HL-60 (cell line): ENCODE measurements around the gene IRX2.

Experiments
- DNase-seq, 2 experiments: peaks; one replicate each; pipeline ENCODE4 v3.0.0-alpha.2; 2010 to 2020; ENCODE audit warnings: low read depth in 1 of 2, low spot score in 1 of 2
- H3K27ac ChIP-seq: fragments of 250-450 bp; sonication (Bioruptor Pico); replicated peaks from 2 replicates; pipeline ENCODE4 v1.5.1; 2020; ENCODE audit warnings: mild to moderate bottlenecking, moderate library complexity
- H3K27me3 ChIP-seq: fragments of 250-450 bp; sonication (Bioruptor Pico); 2 replicates; pipeline ENCODE4 v1.5.1; 2021; ENCODE audit warnings: mild to moderate bottlenecking, moderate library complexity; ENCODE audit not compliant: insufficient read depth, poor library complexity, severe bottlenecking
- H3K4me3 ChIP-seq: replicated peaks from 2 replicates; pipeline ENCODE4 v1.5.1; 2011; ENCODE audit warnings: mild to moderate bottlenecking, control low read depth, low read length; ENCODE audit not compliant: insufficient read depth
- GABPA ChIP-seq: IDR thresholded peaks from 2 replicates; pipeline ENCODE4 v1.6.1; 2012; ENCODE audit warnings: low read depth
- POLR2AphosphoS5 ChIP-seq: IDR thresholded peaks from 2 replicates; pipeline ENCODE4 v1.6.1; 2012; ENCODE audit warnings: low read depth
- SPI1 ChIP-seq: IDR thresholded peaks from 2 replicates; pipeline ENCODE4 v1.6.1; 2012; ENCODE audit warnings: low read depth, mild to moderate bottlenecking, borderline replicate concordance
- TF ChIP-seq, protein P1 (sequence below): IDR thresholded peaks from one replicate; pipeline ENCODE4 v1.5.1; 2011; ENCODE audit warnings: low read length, control low read depth, inconsistent platforms; ENCODE audit not compliant: insufficient read depth
- TF ChIP-seq, protein P2 (sequence below): IDR thresholded peaks from 2 replicates; pipeline ENCODE4 v1.6.1; 2012; ENCODE audit warnings: low read depth; ENCODE audit not compliant: insufficient replicate concordance

IRX2 gene

DNA sequence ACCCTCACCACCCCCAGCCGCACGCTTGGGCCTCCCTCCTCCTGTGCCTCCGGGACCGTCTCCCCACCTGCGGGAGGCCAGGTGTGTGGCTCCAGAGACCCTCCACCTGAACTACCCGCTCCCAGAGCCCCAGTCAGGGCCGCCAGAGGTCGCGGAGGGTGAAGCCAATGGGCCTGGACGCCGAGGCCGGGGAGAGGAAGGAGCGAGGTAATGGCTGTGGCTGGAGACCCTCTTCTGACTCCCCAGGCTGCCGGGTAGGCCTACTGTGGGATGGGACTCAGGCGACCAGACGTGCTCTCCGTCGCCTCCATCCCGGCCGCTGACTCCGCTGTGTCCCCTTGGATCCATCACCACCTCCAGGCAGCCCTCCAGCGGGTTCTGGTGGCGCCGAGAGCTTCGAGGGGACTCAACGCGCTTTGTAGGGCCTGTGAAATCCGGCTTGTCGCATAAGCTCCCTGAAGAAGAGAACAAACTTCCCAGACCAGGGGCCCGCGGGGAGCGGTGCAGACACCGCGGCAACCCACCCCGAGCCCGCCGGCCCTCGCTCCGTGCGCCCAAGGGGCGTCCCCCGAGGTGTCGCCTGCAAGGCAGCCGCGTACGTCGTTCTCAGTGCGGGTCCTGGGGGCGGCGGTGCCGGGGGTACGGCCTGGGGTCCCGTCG lies 12.6 kb downstream of the IRX2 start:
- H3K4me3 ChIP-seq, result no peak overlapping the region
- no peak overlapping the region for H3K27ac ChIP-seq
- no peak for DNase-seq
- TF ChIP-seq GABPA (no peak), POLR2AphosphoS5 (no peak), SPI1 (no peak)
- TF ChIP-seq, protein P1, sequence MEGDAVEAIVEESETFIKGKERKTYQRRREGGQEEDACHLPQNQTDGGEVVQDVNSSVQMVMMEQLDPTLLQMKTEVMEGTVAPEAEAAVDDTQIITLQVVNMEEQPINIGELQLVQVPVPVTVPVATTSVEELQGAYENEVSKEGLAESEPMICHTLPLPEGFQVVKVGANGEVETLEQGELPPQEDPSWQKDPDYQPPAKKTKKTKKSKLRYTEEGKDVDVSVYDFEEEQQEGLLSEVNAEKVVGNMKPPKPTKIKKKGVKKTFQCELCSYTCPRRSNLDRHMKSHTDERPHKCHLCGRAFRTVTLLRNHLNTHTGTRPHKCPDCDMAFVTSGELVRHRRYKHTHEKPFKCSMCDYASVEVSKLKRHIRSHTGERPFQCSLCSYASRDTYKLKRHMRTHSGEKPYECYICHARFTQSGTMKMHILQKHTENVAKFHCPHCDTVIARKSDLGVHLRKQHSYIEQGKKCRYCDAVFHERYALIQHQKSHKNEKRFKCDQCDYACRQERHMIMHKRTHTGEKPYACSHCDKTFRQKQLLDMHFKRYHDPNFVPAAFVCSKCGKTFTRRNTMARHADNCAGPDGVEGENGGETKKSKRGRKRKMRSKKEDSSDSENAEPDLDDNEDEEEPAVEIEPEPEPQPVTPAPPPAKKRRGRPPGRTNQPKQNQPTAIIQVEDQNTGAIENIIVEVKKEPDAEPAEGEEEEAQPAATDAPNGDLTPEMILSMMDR, result no peak
- TF ChIP-seq, protein P2, sequence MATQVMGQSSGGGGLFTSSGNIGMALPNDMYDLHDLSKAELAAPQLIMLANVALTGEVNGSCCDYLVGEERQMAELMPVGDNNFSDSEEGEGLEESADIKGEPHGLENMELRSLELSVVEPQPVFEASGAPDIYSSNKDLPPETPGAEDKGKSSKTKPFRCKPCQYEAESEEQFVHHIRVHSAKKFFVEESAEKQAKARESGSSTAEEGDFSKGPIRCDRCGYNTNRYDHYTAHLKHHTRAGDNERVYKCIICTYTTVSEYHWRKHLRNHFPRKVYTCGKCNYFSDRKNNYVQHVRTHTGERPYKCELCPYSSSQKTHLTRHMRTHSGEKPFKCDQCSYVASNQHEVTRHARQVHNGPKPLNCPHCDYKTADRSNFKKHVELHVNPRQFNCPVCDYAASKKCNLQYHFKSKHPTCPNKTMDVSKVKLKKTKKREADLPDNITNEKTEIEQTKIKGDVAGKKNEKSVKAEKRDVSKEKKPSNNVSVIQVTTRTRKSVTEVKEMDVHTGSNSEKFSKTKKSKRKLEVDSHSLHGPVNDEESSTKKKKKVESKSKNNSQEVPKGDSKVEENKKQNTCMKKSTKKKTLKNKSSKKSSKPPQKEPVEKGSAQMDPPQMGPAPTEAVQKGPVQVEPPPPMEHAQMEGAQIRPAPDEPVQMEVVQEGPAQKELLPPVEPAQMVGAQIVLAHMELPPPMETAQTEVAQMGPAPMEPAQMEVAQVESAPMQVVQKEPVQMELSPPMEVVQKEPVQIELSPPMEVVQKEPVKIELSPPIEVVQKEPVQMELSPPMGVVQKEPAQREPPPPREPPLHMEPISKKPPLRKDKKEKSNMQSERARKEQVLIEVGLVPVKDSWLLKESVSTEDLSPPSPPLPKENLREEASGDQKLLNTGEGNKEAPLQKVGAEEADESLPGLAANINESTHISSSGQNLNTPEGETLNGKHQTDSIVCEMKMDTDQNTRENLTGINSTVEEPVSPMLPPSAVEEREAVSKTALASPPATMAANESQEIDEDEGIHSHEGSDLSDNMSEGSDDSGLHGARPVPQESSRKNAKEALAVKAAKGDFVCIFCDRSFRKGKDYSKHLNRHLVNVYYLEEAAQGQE, result no peak
- H3K27me3 ChIP-seq, result peaks cover 52% of the 10 kb centered on the region

DNA sequence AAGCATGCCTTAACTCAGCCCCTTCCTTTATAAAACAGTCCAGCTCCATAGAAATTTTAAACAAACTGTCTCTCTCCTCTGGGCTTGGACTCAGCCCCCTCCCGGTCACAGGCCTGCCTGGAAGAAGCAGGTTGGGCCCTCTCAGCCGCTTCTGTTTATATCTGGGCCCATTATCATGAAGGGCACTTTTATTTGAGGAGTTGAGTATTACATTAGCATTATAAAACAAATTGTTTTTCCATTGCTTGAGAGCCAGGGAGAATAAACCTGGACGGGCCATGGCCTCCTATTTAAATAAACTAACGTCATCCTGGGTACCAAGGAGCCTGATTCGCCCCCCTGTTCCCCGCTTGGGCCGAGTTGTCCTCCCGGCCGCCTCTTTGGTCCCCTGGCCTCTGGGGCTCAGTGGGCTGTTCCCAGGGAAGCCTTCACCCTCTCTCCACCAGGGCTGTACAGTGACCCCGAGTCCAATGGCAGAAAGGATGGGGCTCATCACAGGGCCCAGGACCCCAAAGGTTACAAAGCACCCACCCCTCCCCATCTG lies 13.2 kb downstream of the IRX2 start:
- H3K4me3 ChIP-seq, result no peak overlapping the region
- H3K27ac ChIP-seq, result no peak overlapping the region
- no peak for DNase-seq
- H3K27me3 ChIP-seq, result peaks cover 48% of the 10 kb centered on the region
- TF ChIP-seq SPI1 (no peak), GABPA (no peak), POLR2AphosphoS5 (no peak)
- TF ChIP-seq, protein P2, result no peak
- TF ChIP-seq, protein P1, result no peak

DNA sequence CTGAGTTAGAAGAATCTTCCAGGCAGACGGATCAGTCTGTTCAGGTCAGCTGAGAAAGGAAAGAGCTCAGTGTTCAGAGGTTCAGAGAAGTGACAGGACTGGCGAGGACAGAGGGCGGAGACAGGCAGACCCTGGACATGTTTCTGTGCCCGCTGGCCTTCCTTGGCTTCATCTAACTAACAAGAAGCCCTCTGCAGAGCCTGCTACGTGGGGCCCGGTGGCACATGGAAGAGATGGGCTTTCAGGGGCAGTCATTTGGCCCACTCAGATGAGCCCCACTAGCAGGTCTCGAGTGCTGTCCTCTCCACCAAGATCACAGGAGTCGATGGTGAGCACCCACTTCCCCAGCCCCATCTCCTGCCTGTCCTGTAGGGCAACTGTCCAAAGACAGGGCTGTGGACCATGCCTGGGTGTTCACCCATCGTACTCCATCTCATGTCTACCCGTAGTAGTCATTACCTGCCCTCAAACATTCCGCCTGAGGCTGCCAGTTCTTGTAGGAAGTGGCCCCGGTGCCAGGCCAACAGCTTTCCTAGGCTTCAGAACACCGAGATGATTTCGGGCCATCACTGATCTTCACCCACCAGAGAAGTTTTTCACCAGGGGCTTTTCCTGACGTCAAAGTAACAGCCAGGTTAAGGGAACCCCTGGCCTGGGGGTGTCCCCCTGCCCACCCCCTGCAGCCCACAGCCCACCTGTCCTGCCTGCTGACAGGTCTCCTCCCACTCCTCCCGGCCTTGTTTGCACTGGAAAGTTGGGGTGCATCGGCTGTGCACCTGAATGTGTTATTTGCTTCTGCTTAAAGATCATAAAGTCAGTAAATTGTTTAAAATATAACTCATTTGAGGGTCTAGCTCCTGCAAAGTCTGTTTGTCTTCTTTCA lies 14.0 kb downstream of the IRX2 start:
- Histone ChIP-seq H3K27ac (no peak overlapping the region), H3K27me3 (peaks cover 44% of the 10 kb centered on the region), H3K4me3 (no peak overlapping the region)
- no peak for TF ChIP-seq GABPA
- TF ChIP-seq, protein P1, result no peak
- no peak for TF ChIP-seq POLR2AphosphoS5
- TF ChIP-seq SPI1, result no peak
- TF ChIP-seq, protein P2, result no peak
- no peak for DNase-seq
